Activated gamma-delta T cell treated with anti-CD3 and anti-CD28 coated beads, Interleukin-2, amount 50 U/mL, for 16 hours (primary cell): ENCODE data around the gene LSM10.

ENCODE experiments used
- DNase-seq: peaks from one replicate; pipeline ENCODE4 v3.0.0-alpha.2; 2020; ENCODE audit warnings: low read depth

The LSM10 gene

DNA sequence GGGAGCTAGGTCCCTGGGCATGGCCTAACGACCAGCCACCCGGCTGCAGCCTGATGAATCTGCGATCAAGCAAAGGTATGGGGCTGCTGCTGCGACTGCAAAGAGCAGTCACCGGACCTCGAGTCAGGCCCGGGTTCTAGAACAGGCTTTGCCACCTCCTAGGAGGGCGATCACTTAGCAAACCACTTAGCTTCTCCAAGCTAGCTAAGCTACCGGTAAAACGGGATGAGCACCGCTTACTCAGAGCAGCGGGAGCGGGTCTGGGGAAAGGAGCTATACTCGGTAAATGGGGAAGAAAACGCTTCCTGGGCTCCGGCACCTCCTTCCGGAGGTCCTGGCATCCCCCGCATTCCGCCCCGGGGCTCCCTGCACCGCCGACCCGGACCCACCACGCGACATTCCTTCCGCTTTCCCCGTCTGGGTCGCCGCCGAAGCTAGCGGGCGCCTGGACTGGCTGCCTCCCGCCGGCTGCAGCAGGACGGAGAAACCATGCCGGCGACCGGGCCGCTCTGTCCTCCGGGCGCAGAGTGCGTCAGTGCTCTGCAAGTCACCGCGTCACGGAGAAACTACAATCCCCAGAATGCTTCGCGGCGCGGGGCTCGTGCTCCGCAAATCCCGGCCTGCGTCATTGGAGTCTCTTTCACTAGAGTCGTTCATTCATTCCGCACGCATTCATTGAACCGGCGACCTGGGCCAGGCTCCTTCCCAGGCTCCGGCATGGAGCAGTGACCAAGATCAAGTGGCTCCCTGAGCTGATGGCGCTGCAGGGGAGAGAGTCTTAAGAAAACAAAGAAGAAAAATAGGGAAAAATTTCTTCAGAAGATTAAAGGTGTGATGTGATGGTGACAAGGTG, at the start of gene LSM10:
LSM10 (minus strand) TSS at position 531 of the 853 bp plus-strand sequence. CDS start 3,779 bp downstream, outside the sequence.
- DNase-seq: peak; percentile 75

DNA sequence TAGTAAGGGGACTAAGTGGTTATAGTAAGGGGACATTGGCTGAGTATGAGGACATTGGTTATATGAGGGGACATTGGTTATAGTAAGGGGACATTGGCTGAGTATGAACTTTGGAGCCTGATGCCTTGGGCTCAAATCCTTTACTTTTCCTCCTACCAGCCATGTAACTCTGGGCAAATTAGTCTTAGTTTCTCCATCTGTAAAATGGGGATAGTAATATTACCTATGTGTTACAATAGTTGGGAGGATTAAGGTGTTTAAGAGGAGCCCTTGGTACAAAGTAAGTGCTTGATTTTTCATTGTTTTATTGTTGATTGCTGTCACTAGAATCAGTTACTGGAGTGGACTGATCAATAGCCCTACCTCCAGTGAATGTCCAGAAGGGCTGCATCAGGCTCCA, 49.7 kb upstream of the LSM10 start:
- DNase-seq: no peak

DNA sequence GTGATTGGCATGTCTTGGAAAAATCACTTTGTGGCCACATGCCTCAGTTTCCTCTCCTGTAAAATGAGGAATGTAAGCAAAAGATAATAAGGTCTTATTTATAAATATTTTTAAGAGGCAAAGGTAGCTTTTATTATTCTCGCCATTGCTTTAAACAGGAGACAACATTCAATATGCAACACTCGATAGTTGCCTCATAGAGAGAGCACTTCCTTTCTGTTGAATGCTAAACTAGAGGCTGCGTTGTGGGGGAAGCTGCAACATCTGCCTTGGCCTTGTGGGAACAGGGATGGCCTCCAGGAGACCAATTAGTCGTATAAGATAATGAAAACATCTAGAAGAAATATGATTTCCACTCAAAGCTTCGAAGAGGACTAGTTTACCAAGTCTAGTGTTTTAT, 49.0 kb upstream of the LSM10 start:
- DNase-seq: no peak

DNA sequence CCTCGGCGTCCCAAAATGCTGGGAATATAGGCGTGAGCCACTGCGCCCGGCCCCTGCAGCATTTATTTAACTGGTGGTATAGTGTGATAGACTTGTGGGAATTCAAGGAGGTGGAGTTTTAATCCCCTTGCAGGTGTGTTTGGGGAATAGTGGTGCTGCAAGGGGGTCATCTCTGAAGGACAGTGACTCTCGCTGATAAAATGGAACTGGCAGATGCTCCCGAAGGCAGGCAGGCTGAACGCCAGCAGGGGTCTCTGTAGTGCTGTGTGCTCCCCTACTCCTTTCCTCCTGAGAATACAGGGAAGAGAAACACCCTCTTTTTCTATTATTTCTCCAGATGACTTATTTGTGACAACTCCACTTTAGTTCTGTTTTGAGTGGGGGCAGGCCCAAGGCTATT, 48.6 kb upstream of the LSM10 start:
- no peak for DNase-seq

DNA sequence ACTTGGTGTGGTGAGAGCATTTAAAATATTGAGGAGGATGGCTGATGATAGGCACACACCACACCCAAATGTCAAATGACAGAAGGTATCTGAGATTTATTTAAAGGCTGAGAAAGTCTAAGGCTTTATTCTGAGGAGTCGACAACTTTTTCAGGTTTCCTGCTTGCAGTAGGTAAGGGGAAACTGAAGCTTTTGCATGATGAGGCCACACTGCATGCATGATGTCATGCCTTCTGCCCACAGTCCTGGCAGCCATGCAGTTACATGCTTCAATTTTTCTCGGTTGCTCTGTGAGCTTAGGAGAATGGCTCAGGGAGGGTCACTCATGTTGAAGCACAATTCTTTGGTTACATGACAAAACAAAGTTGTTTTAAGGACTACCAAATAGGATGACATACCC, 45.6 kb upstream of the LSM10 start:
- no peak for DNase-seq

DNA sequence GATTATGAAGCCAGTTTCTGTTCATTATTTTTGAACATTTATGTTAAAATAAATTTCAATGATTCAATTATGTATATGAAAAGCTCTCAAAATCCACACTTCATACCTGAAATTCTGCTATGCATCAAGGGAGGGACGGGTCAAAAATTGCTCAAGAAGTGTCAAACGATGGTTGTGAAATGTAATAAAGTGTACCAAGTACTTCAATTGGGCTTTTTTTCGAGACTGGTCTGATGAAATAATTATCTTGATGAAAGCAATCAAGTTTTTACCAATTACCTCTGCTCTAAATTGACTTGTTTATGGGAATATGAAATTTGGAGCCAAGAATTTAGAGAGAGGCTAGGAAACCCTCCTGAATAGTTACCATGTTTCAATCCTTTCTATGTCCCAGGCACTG, 44.6 kb upstream of the LSM10 start:
- no peak for DNase-seq

DNA sequence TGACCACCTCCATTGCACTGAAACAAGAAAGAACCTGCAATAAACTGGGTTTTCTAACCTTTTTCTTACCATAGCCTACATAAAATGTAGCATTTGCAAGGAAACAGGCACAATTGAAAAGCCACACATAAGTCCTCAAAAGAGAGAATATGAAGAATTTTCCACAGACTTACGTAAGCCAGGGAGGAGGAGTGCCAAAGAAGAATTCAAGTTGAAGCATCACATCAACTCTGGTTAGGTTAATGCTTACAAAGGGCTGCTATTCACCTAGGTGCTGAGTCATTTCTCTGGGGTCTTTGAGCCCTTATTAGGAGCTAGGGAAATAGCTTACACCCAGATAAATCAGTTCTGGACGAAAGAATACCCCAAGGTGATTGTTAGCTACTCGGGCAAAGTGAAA, 42.9 kb upstream of the LSM10 start:
- DNase-seq: no peak

DNA sequence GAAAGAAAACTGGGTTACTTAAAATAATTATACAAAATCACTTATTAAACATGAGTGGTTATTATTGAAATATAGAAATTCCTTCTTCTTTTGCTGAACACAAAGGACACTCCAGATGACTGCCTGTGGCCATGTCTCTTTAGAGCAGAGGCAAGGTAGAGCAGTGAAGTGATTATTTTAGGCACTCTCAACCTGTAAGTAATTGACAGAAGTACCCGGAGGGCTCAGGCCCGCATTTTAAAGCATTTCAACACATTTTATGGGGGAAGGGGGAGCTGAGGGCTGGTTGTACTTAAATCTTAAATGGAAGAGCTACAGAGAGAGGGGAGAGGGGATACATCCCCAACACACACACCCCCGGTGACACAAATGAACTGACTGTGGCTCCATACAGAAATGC, 42.3 kb upstream of the LSM10 start:
- no peak for DNase-seq

DNA sequence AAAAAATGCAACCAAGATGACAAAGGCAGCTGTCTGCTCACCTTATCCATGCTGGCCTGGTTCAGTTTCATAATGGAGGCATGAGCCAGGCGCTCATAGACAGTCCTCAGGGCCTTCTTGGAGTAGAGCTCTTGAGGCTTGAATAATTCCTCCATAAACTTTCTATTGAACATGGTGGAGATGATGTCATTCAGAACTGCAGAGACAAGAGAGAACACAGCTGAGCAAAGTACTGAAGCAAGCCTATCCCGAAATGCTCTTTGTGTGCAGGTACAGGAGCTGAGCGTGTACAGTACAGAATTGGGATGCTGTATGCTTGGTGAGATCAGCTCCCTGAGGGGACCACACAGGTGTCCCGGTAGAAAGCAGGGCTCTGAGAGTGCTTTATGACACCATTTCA, 41.0 kb upstream of the LSM10 start:
- no peak for DNase-seq

DNA sequence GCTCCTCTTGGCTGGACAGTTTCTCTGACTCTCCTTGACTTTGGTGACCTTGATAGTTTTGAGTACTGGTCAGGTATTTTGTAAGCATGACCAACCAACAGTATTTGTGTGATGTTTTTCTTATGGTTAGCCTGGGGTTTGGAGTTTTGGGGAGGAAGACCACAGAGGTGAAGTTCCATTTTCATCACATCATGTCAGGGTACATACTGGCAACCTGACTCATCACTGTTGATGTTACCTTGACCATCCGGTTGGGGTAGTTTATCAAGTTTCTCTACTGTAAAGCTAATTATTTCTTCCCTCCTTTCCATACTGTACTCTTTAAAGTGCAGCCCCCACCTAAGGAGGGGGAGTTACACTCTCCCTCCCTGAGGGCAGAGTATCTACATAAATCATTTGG, 39.1 kb upstream of the LSM10 start:
- no peak for DNase-seq

DNA sequence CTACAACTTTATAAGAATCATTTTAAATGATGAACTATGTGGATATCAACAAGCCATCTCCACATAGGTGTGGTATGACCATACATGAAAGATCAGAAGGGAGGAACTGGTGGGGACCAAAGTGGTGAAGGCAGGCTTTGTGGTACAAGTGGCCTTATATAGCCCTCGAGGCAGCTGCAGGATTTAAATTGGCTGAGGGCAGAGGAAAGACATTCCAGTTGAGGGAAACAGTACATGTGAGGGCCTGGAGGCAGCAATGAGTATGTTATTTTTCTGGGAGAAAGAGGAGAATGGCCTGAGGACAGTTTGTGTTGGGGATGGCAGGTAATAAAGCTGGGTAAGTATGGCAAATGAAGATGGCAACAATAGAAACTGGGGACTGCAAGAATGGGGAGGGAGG, 35.4 kb upstream of the LSM10 start:
- DNase-seq: no peak

DNA sequence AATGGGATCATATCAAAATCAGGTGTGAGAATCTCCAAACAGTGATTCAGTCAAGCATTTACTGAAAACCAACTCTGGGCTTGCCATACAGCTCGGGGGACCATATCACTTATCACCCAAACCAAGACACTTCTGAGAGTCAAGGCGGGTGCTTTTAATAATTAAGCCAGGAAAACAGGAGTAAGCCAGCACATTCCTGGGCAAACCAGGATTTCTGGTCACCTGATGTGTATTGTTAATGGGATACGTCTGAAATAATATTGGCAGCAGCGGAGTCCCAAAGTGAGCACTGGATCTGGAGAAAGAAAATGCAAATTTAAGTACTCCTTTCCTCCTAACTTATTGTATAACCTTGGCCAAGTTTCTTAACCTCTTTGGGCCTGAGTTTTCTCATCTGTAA, 34.9 kb upstream of the LSM10 start:
- DNase-seq: no peak

DNA sequence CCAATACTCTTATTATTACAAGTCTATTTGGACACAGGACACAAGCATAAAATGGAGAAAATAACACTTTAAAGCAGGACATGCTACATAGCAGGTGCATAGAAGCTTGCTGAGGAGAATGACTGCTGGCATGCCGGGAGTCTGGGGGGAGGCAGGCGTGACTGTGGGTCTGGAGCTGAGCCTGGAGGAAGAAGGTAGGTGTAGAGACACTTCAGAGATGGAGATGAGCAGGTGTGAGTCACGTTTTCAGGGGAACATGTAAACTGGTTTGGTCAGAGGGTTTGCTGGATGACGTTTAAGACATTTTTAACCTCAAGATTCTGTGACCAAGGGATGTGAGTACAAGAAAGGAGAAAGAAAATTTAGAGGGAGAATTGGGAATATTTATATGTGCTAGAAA, 28.1 kb upstream of the LSM10 start:
- no peak for DNase-seq

DNA sequence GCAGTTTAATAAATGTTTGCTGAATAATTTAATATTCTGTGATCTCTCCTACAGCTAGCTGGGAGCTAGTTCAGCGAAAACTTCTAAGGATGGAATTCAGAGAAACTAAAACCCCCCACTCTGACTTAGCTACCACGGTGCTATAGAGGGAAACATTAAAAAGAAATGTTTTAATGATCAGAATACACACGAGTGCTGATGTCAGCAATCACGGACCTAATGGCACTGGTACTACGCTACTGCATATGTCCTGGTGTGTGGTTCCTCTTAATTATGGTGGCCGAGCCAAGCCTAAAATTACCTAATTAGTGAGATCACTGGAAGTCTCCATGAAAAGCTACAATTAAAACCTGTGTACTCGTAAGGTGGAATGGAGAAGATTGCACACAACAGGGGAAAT, 23.9 kb upstream of the LSM10 start:
- no peak for DNase-seq

DNA sequence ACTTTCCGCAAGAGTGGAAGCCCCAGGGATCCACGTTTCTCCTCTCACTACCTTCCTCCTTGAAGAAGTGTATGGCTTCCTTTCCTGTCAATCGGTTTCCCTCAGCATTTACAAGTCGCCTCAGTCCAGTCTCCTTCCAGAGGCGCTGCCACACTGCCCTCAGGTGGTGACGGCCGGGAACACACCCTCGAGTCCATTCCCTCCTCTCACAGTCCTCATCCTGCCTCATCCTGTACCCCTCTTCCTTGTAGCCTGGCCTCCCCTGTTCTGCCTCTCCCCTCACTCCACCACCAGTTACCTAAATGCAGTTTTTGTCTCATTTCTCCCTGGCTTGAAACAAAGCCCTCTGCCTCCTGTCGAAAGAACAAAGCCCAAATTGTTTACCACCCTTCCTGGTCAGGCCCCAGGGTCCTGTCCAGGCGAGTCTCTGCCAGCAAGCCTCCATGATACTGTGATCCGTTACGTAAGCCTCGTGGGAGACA, 23.2 kb upstream of the LSM10 start:
- DNase-seq: peak; percentile 87

DNA sequence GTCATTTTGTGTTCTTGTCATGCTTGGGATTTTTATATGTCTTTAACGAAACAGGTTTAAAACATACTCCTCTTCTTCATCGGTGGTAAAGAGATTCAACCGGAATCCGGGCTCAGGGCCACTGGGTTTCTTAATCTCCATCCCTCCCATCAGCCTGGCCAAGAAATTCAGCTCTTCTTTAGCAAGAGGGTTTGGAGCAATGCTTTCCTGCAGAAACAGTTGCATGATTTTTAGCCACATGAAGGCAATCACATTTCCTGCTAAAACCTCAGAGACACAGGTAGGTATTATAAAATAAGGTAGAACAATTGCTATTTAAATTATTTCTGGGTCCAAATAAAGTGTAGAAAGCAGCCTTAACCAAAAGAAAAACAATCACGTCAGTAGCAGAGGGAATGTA, 22.7 kb upstream of the LSM10 start:
- DNase-seq: no peak

DNA sequence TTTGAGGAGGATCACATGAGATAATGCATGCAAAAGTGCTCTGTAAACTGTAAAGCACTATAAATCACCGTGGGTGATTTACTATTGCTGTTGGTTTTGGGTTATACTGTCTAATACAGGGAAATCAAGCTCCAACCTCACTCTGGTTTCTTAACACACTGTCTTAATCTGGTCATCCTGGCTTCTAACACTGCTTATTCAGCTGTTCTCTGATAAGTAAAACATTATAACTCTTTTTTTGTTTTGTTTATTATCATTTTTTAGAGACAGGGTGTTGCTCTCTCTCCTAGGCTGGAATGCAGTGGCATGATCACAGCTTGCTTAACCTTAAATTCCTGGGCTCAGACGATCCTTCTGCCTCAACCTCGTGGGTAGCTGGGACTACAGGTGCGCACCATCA, 21.9 kb upstream of the LSM10 start:
- DNase-seq: no peak

DNA sequence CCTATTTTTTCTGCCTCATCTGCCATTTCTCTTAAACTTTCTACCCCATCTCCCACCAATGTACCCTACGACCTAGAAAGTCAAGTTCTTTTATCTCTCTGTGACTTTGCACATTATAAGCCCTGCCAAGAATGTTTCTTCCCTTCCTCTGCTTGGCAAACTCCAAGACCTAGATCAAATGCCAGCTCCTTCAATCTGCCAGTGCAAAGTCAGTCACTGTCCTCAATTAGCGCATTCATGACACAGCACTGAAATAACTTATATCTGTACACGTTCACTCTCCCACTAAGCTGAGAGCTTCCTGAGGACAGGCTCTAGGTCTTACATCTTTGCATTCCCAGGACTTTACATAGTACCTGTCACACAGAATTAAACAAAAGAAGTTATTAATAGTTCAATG, 21.4 kb upstream of the LSM10 start:
- no peak for DNase-seq

DNA sequence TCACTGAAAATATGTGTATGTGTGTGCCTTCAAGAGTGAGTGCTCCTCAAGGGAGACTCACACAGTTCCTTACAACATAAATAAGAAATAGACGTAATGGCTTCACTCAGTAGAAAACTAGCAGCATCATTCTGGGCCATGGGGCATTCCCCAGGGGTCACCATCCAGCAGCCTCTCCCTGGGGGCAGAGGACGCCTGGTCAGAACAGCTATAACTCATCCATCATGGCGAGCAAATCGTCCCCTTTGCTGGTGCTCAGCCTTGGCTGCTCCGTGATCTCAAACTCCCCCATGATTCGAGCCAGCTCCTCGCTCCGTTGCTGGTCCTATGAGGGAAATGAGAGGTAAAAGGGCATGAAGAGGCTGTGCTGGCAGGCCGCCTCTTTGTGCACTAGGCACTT, 20.2 kb upstream of the LSM10 start:
- no peak for DNase-seq

DNA sequence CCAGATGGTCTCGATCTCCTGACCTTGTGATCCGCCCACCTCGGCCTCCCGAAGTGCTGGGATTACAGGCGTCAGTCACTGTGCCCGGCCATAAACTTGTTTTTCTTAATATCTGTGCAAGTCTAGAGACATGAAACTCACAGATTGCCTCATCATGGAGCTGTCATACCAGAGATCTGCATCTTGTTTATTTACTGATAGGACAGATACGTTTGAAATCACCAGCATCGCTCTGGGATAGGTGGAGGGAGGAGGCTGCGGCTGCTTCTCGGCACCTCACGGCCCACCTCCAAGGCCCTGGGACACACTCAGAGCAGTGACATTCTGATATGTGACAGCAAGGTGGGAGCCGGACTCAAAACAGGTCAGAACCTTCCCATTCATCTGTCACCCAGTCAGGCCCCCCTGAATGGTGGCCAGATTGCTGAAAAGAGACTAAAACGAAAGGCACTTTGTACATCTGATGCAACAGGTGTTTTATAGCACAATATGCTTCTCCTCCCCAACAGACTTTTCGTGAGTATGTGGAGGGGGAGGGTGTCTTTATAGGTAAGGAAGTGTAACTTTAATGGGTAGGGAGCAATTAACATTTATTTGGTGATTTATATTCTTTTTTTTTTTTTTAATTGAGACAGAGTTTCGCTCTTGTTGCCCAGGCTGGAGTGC, 18.1 kb upstream of the LSM10 start:
- DNase-seq: no peak

DNA sequence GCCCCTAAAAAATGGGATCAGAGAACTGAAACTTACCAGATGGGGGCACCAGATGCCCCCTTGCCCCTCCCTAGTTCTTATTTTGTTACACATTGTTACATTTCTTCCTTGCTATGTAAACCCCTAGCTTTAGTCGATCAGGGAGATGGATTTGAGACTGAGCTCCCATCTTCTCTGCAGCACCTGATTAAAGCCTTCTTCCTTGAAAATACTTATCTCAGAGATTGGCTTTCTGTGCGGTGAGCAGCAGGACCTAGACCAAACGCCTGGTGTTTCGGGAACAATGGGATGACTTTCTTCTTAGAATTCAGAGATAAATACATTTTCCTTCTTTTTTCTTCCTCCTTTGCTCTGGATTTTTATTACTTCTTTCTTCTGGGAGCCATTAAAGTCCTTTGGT, 16.7 kb upstream of the LSM10 start:
- DNase-seq: no peak

DNA sequence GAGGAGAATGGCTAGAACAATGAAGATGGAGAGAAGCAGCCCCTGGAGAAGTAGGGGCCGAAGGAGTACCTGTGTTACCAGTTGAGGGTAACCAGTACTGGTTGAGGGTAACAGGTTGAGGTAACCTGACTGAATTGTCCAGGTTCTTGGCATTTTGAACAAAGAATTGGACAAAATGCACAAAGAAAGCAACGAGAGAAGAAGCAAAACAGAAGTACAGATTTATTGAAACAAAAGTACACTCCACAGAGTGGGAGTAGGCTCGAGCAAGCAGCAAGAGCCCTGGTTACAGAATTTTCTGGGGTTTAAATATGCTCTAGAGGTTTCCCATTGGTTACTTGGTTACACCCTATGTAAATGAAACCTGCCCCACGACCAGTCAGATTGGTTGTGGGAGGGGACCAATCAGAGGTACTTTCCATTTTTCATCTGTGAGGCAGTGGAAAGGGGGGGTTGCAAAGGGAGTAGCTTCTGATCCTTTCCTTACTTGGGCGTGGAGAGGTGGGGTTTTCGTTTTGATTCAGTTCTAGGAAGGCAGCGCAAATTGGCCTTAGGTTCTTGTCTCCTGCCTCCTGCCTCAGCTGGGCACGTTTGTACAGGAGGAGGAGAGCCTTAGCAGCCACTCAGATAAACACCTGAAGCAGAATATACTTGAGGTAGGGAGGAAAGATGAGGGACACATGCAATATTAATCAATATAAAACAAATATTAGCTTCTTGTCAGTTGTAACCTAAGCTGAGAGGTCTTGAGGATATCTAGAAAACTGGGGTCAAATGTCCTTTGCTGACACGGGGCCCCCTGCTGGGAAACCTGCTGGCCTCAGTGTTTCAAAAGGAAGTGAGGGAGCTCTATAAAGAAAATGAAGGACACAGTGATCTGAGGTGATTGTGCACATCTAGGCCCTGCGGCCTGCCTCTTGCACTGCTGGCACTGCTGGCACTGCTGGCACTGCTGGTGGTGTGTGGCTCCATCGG, 14.3 kb upstream of the LSM10 start:
- no peak for DNase-seq
